ENCODE data around the gene NARF.

- TF ChIP-seq, protein P1, sequence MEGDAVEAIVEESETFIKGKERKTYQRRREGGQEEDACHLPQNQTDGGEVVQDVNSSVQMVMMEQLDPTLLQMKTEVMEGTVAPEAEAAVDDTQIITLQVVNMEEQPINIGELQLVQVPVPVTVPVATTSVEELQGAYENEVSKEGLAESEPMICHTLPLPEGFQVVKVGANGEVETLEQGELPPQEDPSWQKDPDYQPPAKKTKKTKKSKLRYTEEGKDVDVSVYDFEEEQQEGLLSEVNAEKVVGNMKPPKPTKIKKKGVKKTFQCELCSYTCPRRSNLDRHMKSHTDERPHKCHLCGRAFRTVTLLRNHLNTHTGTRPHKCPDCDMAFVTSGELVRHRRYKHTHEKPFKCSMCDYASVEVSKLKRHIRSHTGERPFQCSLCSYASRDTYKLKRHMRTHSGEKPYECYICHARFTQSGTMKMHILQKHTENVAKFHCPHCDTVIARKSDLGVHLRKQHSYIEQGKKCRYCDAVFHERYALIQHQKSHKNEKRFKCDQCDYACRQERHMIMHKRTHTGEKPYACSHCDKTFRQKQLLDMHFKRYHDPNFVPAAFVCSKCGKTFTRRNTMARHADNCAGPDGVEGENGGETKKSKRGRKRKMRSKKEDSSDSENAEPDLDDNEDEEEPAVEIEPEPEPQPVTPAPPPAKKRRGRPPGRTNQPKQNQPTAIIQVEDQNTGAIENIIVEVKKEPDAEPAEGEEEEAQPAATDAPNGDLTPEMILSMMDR (IDR thresholded peaks at IDR 0.05) = no peak
- TF ChIP-seq, protein P2, sequence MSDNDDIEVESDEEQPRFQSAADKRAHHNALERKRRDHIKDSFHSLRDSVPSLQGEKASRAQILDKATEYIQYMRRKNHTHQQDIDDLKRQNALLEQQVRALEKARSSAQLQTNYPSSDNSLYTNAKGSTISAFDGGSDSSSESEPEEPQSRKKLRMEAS (IDR thresholded peaks at IDR 0.05) = no peak
- TF ChIP-seq RNF2 (IDR thresholded peaks at IDR 0.05; ENCODE audit: borderline replicate concordance, low read depth) (no peak), POLR2A (IDR thresholded peaks at IDR 0.05; ENCODE audit: low read length) (no peak), EHMT2 (IDR thresholded peaks at IDR 0.05; ENCODE audit: low read depth) (no peak), MAZ (IDR thresholded peaks at IDR 0.05; ENCODE audit: borderline replicate concordance, low read depth, low read length) (no peak)
These were observed 14.2 kb upstream of the NARF start for GRCh38 chr17:82444284-82444893.
